RWPE2 (cell line): Measurements from ENCODE around the gene PARD6B.
A peak's percentile ranks its signal among the peaks of the same experiment; 100 is the strongest.

ENCODE experiments used
- ATAC-seq: fragments of 200-7000 bp; cut with Tn5 transposase; 3 replicates; pipeline ENCODE4 v1.9.1; 2021; ENCODE audit warnings: low read depth
- DNase-seq: peaks from one replicate; pipeline ENCODE4 v3.0.0-alpha.2; 2020; ENCODE audit warnings: low spot score
- H3K27ac ChIP-seq: fragments of 450-650 bp; 2 replicates; pipeline ENCODE4 v1.5.1; 2017; ENCODE audit warnings: mild to moderate bottlenecking; ENCODE audit not compliant: poor library complexity, severe bottlenecking
- H3K27me3 ChIP-seq: fragments of 250-450 bp; sonication (Bioruptor Pico); 2 replicates; pipeline ENCODE4 v1.5.1; 2021; ENCODE audit warnings: mild to moderate bottlenecking, moderate library complexity; ENCODE audit not compliant: insufficient read depth, poor library complexity, severe bottlenecking
- H3K36me3 ChIP-seq: fragments of 250-450 bp; sonication (Bioruptor Pico); 2 replicates; pipeline ENCODE4 v1.5.1; 2020; ENCODE audit warnings: low read depth, mild to moderate bottlenecking, moderate library complexity
- H3K4me1 ChIP-seq: fragments of 250-450 bp; sonication (Bioruptor Pico); 2 replicates; pipeline ENCODE4 v1.5.1; 2021; ENCODE audit warnings: mild to moderate bottlenecking, moderate library complexity; ENCODE audit not compliant: insufficient read depth, poor library complexity, severe bottlenecking
- H3K4me3 ChIP-seq: fragments of 250-450 bp; sonication (Bioruptor Pico); 2 replicates; pipeline ENCODE4 v1.5.1; 2021; ENCODE audit warnings: mild to moderate bottlenecking, moderate library complexity; ENCODE audit not compliant: severe bottlenecking
- H3K9me3 ChIP-seq: fragments of 250-450 bp; sonication (Bioruptor Pico); 2 replicates; pipeline ENCODE4 v1.5.1; 2021; ENCODE audit warnings: mild to moderate bottlenecking, moderate library complexity; ENCODE audit not compliant: severe bottlenecking
- CTCF ChIP-seq: fragments of 450-650 bp; IDR thresholded peaks from one replicate; pipeline ENCODE4 v1.5.1; 2017; ENCODE audit warnings: mild to moderate bottlenecking, moderate library complexity; ENCODE audit not compliant: poor library complexity, severe bottlenecking

PARD6B gene

GRCh38 chr20:50731930-50732690 lies 730 bp downstream of the PARD6B start:
- peaks cover 38% of the 10 kb centered on the region for H3K36me3 ChIP-seq
- H3K27me3 ChIP-seq: no peaks in the 10 kb centered on the region
- H3K4me3 ChIP-seq: peak overlapping the region; percentile 87
- H3K9me3 ChIP-seq: no peaks in the 10 kb centered on the region
- peak; percentile 81 for DNase-seq
- peak; percentile 9; the same call in 2 of the 3 replicates for ATAC-seq
- peaks cover 62% of the 10 kb centered on the region for H3K4me1 ChIP-seq
- no peak for TF ChIP-seq CTCF
- peak overlapping the region; percentile 94 for H3K27ac ChIP-seq

GRCh38 chr20:50733644-50734349 lies 2.4 kb downstream of the PARD6B start:
- DNase-seq: no peak
- Histone ChIP-seq H3K27me3 (no peaks in the 10 kb centered on the region), H3K9me3 (no peaks in the 10 kb centered on the region), H3K36me3 (peaks cover 55% of the 10 kb centered on the region), H3K4me1 (peaks cover 51% of the 10 kb centered on the region), H3K4me3 (peak overlapping the region; percentile 87), H3K27ac (peak overlapping the region; percentile 94)
- no peak for ATAC-seq
- TF ChIP-seq CTCF: no peak

- peaks cover 39% of the 10 kb centered on the region for H3K4me1 ChIP-seq
- peaks cover 64% of the 10 kb centered on the region for H3K36me3 ChIP-seq
- DNase-seq: no peak
- H3K4me3 ChIP-seq: no peak overlapping the region
- no peaks in the 10 kb centered on the region for H3K9me3 ChIP-seq
- H3K27me3 ChIP-seq: no peaks in the 10 kb centered on the region
- H3K27ac ChIP-seq: peak overlapping the region; percentile 94
- no peak for TF ChIP-seq CTCF
- ATAC-seq: no peak
Measured at GRCh38 chr20:50734730-50735679, 3.6 kb downstream of the PARD6B start.

- Histone ChIP-seq H3K4me1 (peaks cover 41% of the 10 kb centered on the region), H3K9me3 (no peaks in the 10 kb centered on the region), H3K27me3 (no peaks in the 10 kb centered on the region), H3K27ac (peak overlapping the region; percentile 94), H3K36me3 (peaks cover 69% of the 10 kb centered on the region), H3K4me3 (no peak overlapping the region)
- DNase-seq (no peak), ATAC-seq (0 out of 3 replicates have a peak, but pooled peaks have one; percentile 2)
- no peak for TF ChIP-seq CTCF
Measured at GRCh38 chr20:50735813-50736212, 4.4 kb downstream of the PARD6B start.
